H1 (cell line): Measurements from ENCODE around the gene FNDC7. TPM values are rescaled to one million over a fixed set of nuclear protein-coding genes. Genes with fewer than 3 reads are reported as not detected.
A peak's percentile ranks its signal among the peaks of the same experiment; 100 is the strongest.

ENCODE experiments used
- CTCF ChIA-PET: fragments of 300-600 bp; sonication (Branson Sonifier 250); formaldehyde crosslinking; loops from one replicate; lab custom pipeline; 2021; ENCODE audit not compliant: partially characterized antibody; lab: Charles Lee
- POLR2A ChIA-PET: fragments of 300-600 bp; sonication (Branson Sonifier 250); formaldehyde crosslinking; loops from one replicate; lab custom pipeline; 2021; ENCODE audit warnings: inconsistent platforms; ENCODE audit not compliant: partially characterized antibody; lab: Charles Lee
- DNase-seq, 2 experiments: peaks; one replicate each; pipeline versions ENCODE4 v3.0.0 to v3.0.0-alpha.2; 2010 to 2022; ENCODE audit warnings: low spot score in 2 of 2, low read depth in 1 of 2, mixed read lengths in 1 of 2
- FAIRE-seq: peaks from 2 replicates; lab custom pipeline; 2011; peaks lifted over from hg19 to GRCh38; lab: Jason Lieb, UNC
- H2AFZ ChIP-seq: 2 replicates; pipeline ENCODE4 v1.8.1; 2012; ENCODE audit warnings: low read length, inconsistent platforms
- H2AK5ac ChIP-seq: 2 replicates; pipeline ENCODE4 v1.6.1; 2013; ENCODE audit warnings: low read depth, low read length
- H2BK120ac ChIP-seq: replicated peaks from 2 replicates; pipeline ENCODE3; 2013; ENCODE audit warnings: low read depth, low read length, inconsistent platforms
- H2BK12ac ChIP-seq: 2 replicates; pipeline ENCODE4 v1.6.1; 2013; ENCODE audit warnings: low read depth, low read length
- H2BK15ac ChIP-seq: 2 replicates; pipeline ENCODE4 v1.6.1; 2013; ENCODE audit warnings: low read length
- H2BK20ac ChIP-seq: 2 replicates; pipeline ENCODE4 v1.6.1; 2013; ENCODE audit warnings: low read length
- H2BK5ac ChIP-seq: 2 replicates; pipeline ENCODE4 v1.6.1; 2013; ENCODE audit warnings: low read depth, low read length
- H3K14ac ChIP-seq: 2 replicates; pipeline ENCODE4 v1.6.1; 2013; ENCODE audit warnings: inconsistent platforms; ENCODE audit not compliant: insufficient read length
- H3K18ac ChIP-seq: 2 replicates; pipeline ENCODE4 v1.6.1; 2013; ENCODE audit warnings: low read length; ENCODE audit errors: extremely low read depth
- H3K23ac ChIP-seq: 2 replicates; pipeline ENCODE4 v1.6.1; 2013; ENCODE audit warnings: inconsistent platforms; ENCODE audit not compliant: insufficient read length
- H3K23me2 ChIP-seq: 2 replicates; pipeline ENCODE4 v1.6.1; 2013; ENCODE audit warnings: low read depth, low read length
- H3K27ac ChIP-seq: 2 replicates; pipeline ENCODE4 v1.6.1; 2011; ENCODE audit warnings: low read depth, low read length, inconsistent platforms
- H3K27me3 ChIP-seq, 4 experiments: replicated peaks in 1 of 4; 1 replicate in 1 of 4; 2 replicates in 3 of 4; pipeline versions ENCODE4 v1.6.1 to v1.8.1; 2011 to 2013; ENCODE audit warnings: low read length in 3 of 4, mild to moderate bottlenecking in 3 of 4, inconsistent platforms in 2 of 4, mixed read lengths in 2 of 4, moderate library complexity in 1 of 4; ENCODE audit not compliant: control insufficient read depth in 3 of 4, insufficient read depth in 3 of 4; ENCODE audit errors: extremely low read depth in 1 of 4
- H3K36me3 ChIP-seq, 4 experiments: 2 replicates each; pipeline versions ENCODE4 v1.6.1 to v1.8.1; 2011 to 2013; ENCODE audit warnings: mild to moderate bottlenecking in 4 of 4, low read length in 3 of 4, moderate library complexity in 2 of 4, control low read depth in 1 of 4, inconsistent platforms in 1 of 4; ENCODE audit not compliant: insufficient read depth in 4 of 4, control insufficient read depth in 2 of 4
- H3K4ac ChIP-seq: replicated peaks from 2 replicates; pipeline ENCODE3; 2013; ENCODE audit warnings: low read length, low read depth, mixed read lengths, inconsistent platforms; ENCODE audit not compliant: insufficient read length
- H3K4me1 ChIP-seq, 4 experiments: replicated peaks in 1 of 4; 1 replicate in 1 of 4; 2 replicates in 3 of 4; pipeline versions ENCODE4 v1.6.1 to v1.8.1; 2011 to 2013; ENCODE audit warnings: low read length in 3 of 4, inconsistent platforms in 2 of 4, mixed read lengths in 1 of 4; ENCODE audit not compliant: insufficient read depth in 4 of 4, control insufficient read depth in 3 of 4
- H3K4me2 ChIP-seq, 2 experiments: 2 replicates each; pipeline versions ENCODE4 v1.6.1 to v1.8.1; 2011 to 2013; ENCODE audit warnings: low read depth in 2 of 2, low read length in 2 of 2, control low read depth in 1 of 2, inconsistent platforms in 1 of 2, mild to moderate bottlenecking in 1 of 2; ENCODE audit not compliant: insufficient read depth in 1 of 2
- H3K4me3 ChIP-seq, 4 experiments: fragments of 200-600, 300-600 bp in 1 of 4; sonication (generic), shearing (Covaris generic), sonication (Bioruptor Twin) in 1 of 4; 2 replicates each; pipeline versions ENCODE4 v1.5.1 to v1.8.1; 2011 to 2016; ENCODE audit warnings: low read length in 4 of 4, low read depth in 3 of 4, control low read depth in 2 of 4, inconsistent platforms in 2 of 4, mild to moderate bottlenecking in 2 of 4, mixed read lengths in 1 of 4, moderate library complexity in 1 of 4; ENCODE audit not compliant: insufficient read depth in 2 of 4; ENCODE audit errors: extremely low read depth in 1 of 4
- H3K56ac ChIP-seq: replicated peaks from 2 replicates; pipeline ENCODE3; 2013; ENCODE audit warnings: low read depth, mild to moderate bottlenecking, mixed read lengths, low read length, inconsistent platforms; ENCODE audit not compliant: insufficient read length
- H3K79me1 ChIP-seq: 2 replicates; pipeline ENCODE4 v1.6.1; 2013; ENCODE audit warnings: low read depth, low read length, control low read depth
- H3K79me2 ChIP-seq, 2 experiments: 2 replicates each; pipeline versions ENCODE4 v1.6.1 to v1.8.1; 2012 to 2013; ENCODE audit warnings: low read length in 2 of 2, mild to moderate bottlenecking in 2 of 2, inconsistent platforms in 1 of 2; ENCODE audit not compliant: insufficient read depth in 2 of 2, control insufficient read depth in 1 of 2
- H3K9ac ChIP-seq, 4 experiments: replicated peaks in 1 of 4; 1 replicate in 1 of 4; 2 replicates in 3 of 4; pipeline versions ENCODE4 v1.6.1 to v1.8.1; 2011 to 2013; ENCODE audit warnings: low read depth in 3 of 4, low read length in 3 of 4, control low read depth in 2 of 4, mild to moderate bottlenecking in 2 of 4, moderate library complexity in 2 of 4, inconsistent platforms in 1 of 4; ENCODE audit errors: extremely low read depth in 1 of 4
- H3K9me3 ChIP-seq, 2 experiments: 2 replicates each; pipeline versions ENCODE4 v1.6.1 to v1.8.1; 2012 to 2013; ENCODE audit warnings: mild to moderate bottlenecking in 2 of 2, moderate library complexity in 2 of 2, control low read depth in 1 of 2, inconsistent platforms in 1 of 2, low read depth in 1 of 2, low read length in 1 of 2, mixed read lengths in 1 of 2; ENCODE audit not compliant: insufficient read depth in 2 of 2
- H4K20me1 ChIP-seq, 2 experiments: replicated peaks in 1 of 2; 2 replicates each; pipeline versions ENCODE3 to v1.8.1; 2011 to 2013; ENCODE audit warnings: inconsistent platforms in 2 of 2, low read length in 2 of 2, mild to moderate bottlenecking in 1 of 2; ENCODE audit not compliant: insufficient read depth in 2 of 2, control insufficient read depth in 1 of 2
- H4K5ac ChIP-seq: 2 replicates; pipeline ENCODE4 v1.6.1; 2013; ENCODE audit warnings: low read length, low read depth, mixed read lengths, inconsistent platforms; ENCODE audit not compliant: insufficient read length
- H4K8ac ChIP-seq: 2 replicates; pipeline ENCODE4 v1.8.0; 2013; ENCODE audit warnings: mild to moderate bottlenecking, moderate library complexity, low read length, inconsistent platforms; ENCODE audit not compliant: insufficient read depth; ENCODE audit errors: extremely low read depth
- H4K91ac ChIP-seq: replicated peaks from 2 replicates; pipeline ENCODE3; 2013; ENCODE audit warnings: low read length, mixed read lengths, inconsistent platforms; ENCODE audit not compliant: insufficient read length
- POLR2A ChIP-seq, 2 experiments: IDR thresholded peaks; 1 replicate in 1 of 2; 2 replicates in 1 of 2; pipeline ENCODE4 v1.6.1; 2011; ENCODE audit warnings: low read depth in 2 of 2, low read length in 2 of 2, mild to moderate bottlenecking in 2 of 2; ENCODE audit errors: control extremely low read depth in 1 of 2
- RAD21 ChIP-seq, 2 experiments: IDR thresholded peaks in 1 of 2; conservative IDR thresholded peaks in 1 of 2; 2 replicates each; pipeline ENCODE4 v1.6.1; 2011; ENCODE audit warnings: low read depth in 2 of 2, low read length in 2 of 2, improper control_type of control experiment in 1 of 2, inconsistent platforms in 1 of 2, mild to moderate bottlenecking in 1 of 2, moderate library complexity in 1 of 2
- WGBS, 2 experiments: shearing (Covaris generic) in 1 of 2; methylation state at CpG; one replicate each; pipeline versions ENCODE4 v1.1.6 to v1.1.7; 2013 to 2015; ENCODE audit warnings: low lambda C conversion rate in 2 of 2, mixed read lengths in 2 of 2, inconsistent platforms in 1 of 2, low coverage in 1 of 2, missing lambda C conversion rate in 1 of 2; ENCODE audit not compliant: insufficient replicate concordance in 2 of 2, insufficient coverage in 1 of 2, insufficient read length in 1 of 2; ENCODE audit errors: extremely low coverage in 1 of 2, missing lambda C conversion rate in 1 of 2; 5-methylcytosine and 5-hydroxymethylcytosine counted together
- polyA plus RNA-seq, 7 experiments: library from polyadenylated mRNA; depleted of rRNA in 3 of 7; stranded (reverse) in 5 of 7; unstranded in 2 of 7; fragments of >200 nt in 5 of 7; fragments of 200-250 nt in 2 of 7; gene quantifications; 1 replicate in 5 of 7; 2 replicates in 1 of 7; 4 replicates in 1 of 7; pipeline versions ENCODE4 v1.2.1 to v1.2.3, GENCODE V29; 2011 to 2013; ENCODE audit warnings: missing spikeins in 2 of 7, mixed read lengths in 2 of 7
- total RNA-seq: library from RNA; stranded (reverse); fragmentation: NEBNext Ultra II Directional; extraction: Animal tissue kit (Norgen Biotek cat#: 25700); gene quantifications from 2 replicates; pipeline ENCODE4 v1.2.1, GENCODE V29; 2021

Gene FNDC7
- total and polyA plus RNA-seq, 2 of the 8 experiments (the other 6 are each of a cell fraction or from before 2014, with no cell fraction given) = 0.13 to 0.20 TPM

- Histone ChIP-seq H4K91ac (no peak overlapping the region), H4K20me1 (peaks cover 0 to 2% of the 10 kb centered on the region in 2 experiments), H3K27ac (no peak overlapping the region), H3K4me2 (no peak overlapping the region), H3K4ac (no peak overlapping the region), H2BK12ac (no peak overlapping the region), H2BK15ac (no peak overlapping the region), H4K8ac (no peak overlapping the region), H3K9ac (no peak overlapping the region), H3K14ac (no peak overlapping the region), H3K27me3 (no peaks in the 10 kb centered on the region), H3K4me1 (no peaks in the 10 kb centered on the region), H3K23ac (no peak overlapping the region), H2AK5ac (no peak overlapping the region), H2BK5ac (no peak overlapping the region), H3K9me3 (no peaks in the 10 kb centered on the region), H3K4me3 (no peak overlapping the region), H3K18ac (no peak overlapping the region), H3K23me2 (no peaks in the 10 kb centered on the region), H3K79me2 (no peaks in the 10 kb centered on the region), H2BK20ac (no peak overlapping the region), H3K36me3 (peaks cover 9 to 30% (median 19%) of the 10 kb centered on the region in 4 experiments), H4K5ac (no peak overlapping the region), H2AFZ (no peak overlapping the region), H2BK120ac (no peak overlapping the region), H3K79me1 (no peaks in the 10 kb centered on the region), H3K56ac (no peak overlapping the region)
- FAIRE-seq (no peak), DNase-seq (no peak)
- ChIA-PET POLR2A (interaction anchor here (0.9 to 5.4 kb wide), 8 partner anchors 12 to 44 kb away, joined by 4 to 79 read pairs (median 6); partner anchors contain the start of genes HENMT1, PRPF38B and STXBP3), CTCF (interaction anchor here (0.6 to 1.6 kb wide), 3 partner anchors 11 to 59 kb away, joined by 3 read pairs; partner anchors contain the start of gene PRPF38B)
- TF ChIP-seq RAD21 (IDR thresholded peaks at IDR 0.05 in 1 of 2, conservative IDR thresholded peaks at IDR 0.05 in 1 of 2; ENCODE audit: low read depth in 2 of 2, low read length in 2 of 2) = no peak
- TF ChIP-seq POLR2A (IDR thresholded peaks at IDR 0.05; ENCODE audit: control extremely low read depth in 1 of 2, low read depth in 2 of 2, low read length in 2 of 2) = peak in 1 of 2 experiments; percentile 40; a peak in 1 of 3 replicates
- 84% methylated on average over 6 of the region's 6 CpGs; no CpG with 5 or more reads in 1 of the 2 experiments for WGBS, 2 experiments
Measured at GRCh38 chr1:108703939-108704338, 8.8 kb upstream of the FNDC7 start.
